ENCODE data around the gene AACS.
A peak's percentile ranks its signal among the peaks of the same experiment; 100 is the strongest.
"Not testable (repeated sequence)": the region's sequence is repeated elsewhere in the genome, so short reads cannot be mapped to it uniquely, and the experiment has no call there.

The AACS gene, protein sequence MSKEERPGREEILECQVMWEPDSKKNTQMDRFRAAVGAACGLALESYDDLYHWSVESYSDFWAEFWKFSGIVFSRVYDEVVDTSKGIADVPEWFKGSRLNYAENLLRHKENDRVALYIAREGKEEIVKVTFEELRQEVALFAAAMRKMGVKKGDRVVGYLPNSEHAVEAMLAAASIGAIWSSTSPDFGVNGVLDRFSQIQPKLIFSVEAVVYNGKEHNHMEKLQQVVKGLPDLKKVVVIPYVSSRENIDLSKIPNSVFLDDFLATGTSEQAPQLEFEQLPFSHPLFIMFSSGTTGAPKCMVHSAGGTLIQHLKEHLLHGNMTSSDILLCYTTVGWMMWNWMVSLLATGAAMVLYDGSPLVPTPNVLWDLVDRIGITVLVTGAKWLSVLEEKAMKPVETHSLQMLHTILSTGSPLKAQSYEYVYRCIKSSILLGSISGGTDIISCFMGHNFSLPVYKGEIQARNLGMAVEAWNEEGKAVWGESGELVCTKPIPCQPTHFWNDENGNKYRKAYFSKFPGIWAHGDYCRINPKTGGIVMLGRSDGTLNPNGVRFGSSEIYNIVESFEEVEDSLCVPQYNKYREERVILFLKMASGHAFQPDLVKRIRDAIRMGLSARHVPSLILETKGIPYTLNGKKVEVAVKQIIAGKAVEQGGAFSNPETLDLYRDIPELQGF

DNA sequence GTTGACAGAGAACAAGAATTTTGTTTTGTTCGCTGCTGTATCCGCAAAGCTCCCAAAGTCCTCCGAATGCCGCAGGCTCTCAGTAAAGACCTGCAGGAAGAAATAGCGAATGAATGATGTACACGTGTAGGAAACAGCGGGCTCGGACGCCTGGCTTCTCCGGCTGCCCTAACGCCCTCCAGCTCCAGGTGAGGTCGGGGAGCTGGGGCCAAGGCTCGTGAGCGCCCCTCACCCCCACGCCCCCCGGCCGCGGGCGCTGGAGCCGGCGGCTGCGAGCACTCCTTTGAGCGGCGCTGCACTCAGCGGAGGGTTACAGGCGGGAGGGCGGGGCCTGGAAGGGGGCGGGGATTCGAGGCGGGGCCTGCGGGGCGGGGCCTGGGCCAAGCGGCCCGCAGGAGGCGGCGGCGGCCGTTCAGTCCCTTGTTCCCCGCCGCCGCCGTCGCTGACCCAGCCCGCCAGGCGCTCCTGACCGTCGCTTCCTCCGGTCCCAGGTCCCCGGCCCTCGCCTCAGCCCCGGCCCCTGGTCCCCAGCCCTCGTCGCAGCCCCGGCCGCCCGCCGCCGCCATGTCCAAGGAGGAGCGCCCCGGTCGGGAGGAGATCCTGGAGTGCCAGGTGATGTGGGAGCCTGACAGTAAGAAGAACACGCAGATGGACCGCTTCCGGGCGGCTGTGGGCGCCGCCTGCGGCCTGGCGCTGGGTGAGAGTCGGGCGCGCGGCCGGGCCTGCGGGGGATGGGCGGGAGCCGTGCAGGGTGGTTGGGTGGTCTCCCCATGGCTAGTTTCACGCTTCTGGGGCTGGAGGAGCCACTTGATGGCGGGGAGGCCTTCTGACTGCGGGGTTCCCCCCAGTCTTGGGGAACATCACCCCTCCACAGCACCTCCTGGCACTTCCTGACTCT, at the start of gene AACS:
Gene AACS, plus strand, starts transcription at position 415 of the 898 bp plus-strand sequence. Its CDS starts 150 bp downstream, at position 565.
- peak; percentile 70 for DNase-seq

DNA sequence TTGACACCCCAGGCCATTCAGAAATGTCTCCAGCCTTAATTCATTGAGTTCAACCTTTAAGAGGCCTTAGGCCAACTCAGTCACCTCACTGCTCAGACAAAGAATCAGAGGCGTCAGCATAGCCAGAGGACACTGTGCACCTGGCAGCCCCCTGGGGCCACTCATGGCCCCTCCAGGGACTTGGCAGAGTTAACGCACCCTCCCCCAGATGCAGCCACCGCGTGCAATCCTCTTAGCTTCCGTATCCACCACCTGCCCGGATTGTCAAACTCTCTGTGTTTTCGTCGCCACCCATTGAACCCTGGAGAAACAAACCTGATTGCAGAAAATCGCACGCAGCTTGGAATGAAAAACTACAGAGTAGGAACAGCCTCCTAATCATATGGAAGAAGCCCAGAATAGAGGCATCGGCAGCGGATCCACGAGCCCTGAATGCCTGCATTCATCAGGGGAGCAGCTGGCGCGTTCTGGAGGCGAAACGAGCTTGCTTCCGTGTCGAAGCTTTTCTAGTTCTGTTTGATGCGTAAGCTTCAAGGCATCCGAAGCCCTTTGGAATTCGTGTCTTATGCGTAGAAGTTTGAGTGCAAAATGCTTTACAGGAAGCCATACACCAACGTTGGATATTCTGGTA, 49.4 kb upstream of the AACS start:
- DNase-seq, result no peak

DNA sequence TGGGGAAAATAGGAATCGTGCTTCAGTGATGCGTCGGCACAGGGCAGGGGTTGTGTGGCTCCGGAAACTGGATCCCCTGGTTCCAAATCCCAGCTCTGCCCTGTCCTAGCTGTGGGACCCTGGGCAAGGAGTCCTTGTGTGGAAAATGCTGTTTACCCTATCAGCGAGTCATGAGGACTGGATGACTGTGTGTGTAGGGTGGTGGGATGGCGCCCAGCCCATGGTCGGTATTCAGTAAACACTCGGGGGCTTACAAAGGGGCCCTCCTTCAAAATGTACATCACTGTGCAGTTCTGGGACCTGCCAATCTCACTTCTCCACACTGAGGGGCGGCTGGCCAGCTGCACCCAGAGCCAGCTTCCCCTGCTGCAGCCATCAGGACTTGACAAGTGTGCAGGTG, 47.4 kb upstream of the AACS start:
- no peak for DNase-seq

DNA sequence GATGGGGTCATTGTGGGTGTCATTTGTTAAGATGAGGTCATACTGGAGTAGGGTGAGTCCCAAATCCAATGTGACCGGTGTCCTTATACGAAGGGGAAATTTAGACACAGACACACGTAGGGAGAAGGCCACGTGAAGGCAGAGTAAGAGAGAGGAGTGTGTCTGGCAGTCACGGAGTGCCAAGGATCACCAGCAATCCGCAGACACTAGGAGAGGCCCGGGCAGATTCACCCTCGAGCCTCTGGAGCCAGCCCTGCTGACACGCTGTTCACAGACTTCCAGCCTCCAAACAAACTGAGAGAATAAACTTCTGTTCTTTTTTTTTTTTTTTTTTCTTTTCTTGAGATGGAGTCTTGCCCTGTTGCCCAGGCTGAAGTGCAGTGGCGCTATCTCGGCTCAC, 46.9 kb upstream of the AACS start:
- DNase-seq, result no peak

DNA sequence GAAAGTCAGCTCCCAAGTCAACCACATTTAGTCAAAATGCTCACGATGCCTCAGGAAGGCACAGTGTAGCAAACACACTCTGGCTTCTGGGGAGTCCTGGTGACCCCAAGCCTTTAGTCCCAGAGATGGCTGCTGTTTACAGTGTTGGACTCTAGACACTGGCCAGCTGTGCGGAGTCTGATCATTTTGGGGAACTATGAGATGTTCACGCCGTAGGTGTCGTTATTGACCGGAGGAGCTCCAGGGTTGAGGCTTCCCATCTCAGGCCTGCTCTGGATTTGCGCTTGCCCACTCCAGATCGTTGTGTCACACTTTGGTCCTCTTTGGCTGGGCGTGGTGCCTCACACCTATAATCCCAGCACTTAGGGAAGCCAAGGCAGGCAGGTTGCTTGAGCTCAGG, 44.1 kb upstream of the AACS start:
- DNase-seq, result no peak

DNA sequence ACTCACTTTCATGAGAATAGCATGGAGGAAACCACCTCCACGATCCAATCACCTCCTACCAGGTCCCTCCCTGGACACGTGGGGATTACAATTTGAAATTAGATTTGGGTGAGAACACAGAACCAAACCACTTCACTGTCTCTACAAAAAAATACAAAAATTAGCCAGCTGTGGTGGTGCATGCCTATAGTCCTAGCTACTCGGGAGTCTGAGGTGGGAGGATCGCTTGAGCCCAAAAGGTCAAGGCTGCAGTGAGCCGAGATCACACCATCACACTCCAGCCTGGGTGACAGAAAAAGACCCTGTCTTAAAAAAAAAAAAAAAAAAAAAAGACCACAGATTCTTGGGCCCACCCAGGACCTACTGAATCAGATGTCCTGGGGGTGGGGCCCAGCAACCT, 43.5 kb upstream of the AACS start:
- DNase-seq, result no peak

DNA sequence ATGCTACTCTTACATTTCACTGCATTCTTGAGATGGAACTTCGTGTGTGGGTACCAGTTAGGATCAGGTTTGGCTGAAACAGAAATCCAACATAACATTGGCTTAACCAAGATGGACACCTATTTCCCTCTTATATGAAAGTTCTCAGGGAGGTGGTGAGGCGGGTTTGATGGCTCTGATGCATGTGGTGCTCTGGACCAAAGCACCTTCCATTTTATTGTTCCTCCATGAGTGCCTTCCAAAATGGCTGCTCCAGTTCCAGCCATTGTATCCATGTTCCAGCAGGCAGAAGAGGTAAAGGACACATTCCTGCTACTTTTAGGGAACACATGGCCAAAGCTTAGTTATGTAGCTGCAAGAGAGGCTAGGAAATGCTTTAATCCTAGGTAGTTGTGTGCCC, 42.2 kb upstream of the AACS start:
- no peak for DNase-seq

DNA sequence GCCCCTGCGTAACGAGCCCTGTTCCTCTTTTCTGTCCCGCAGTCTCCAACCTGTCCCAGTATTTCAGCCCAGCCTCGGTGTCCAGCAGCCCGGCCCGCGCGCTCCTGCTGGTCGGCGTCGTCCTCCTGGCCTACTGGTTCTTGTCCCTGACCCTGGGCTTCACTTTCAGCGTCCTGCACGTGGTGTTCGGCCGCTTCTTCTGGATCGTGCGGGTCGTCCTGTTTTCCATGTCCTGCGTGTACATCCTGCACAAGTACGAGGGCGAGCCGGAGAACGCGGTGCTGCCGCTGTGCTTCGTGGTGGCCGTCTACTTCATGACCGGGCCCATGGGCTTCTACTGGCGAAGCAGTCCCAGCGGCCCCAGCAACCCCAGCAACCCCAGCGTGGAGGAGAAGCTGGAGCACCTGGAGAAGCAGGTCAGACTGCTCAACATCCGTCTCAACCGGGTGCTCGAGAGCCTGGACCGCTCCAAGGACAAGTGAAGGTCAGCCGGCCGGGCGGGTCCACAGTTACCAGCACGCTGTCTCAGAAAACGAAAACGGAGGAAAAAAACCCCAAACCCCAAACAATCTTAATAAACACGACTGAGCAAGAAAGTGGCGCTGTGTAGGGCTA, 40.2 kb upstream of the AACS start:
- no peak for DNase-seq

DNA sequence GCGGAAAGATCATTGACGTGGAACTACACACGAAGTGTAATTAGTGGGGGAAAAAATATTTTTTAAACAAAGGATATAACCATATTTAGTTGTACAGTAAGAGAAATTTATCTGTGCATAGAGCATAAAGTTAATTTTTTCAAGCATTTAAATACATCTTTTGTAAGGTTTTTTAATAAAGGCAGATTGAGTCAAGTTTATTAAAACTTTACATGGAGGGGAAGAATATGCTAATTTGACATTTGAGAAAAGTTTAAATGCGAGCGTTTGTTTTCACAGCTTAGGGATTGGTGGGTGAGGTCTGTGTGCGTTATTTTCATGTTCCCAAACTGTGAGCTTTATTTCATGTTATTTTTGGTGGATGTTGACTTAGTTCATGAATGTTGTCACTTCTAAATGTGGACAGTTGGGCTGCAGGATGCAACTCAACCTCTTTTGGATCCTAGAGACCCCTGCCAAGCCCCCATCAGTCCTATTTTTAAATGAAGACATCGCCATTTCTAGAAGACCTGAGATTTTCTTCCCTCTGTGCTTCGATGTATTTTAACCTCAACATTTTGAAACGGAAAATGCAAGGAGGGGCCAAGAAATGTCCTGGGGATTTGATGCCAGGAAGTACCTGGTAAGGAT, 39.5 kb upstream of the AACS start:
- no peak for DNase-seq

DNA sequence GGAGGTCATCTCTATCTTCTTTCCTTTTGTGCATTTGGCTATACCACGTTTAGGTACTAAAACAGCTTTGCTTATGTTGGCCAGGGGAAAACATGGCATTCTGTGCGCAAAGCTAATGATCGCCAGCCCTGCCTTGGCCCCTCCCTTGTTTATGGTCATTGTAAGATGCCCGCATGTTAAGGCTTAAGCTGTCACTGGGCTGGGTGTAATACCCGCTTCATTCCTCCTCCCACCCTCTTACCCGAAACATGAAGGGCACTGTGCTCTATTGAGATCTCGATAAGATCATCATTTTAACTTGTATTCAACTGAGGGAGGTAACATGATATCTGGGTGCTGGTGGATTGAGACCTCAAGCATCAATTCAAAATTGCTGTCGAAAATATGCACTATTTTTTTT, 37.1 kb upstream of the AACS start:
- no peak for DNase-seq

DNA sequence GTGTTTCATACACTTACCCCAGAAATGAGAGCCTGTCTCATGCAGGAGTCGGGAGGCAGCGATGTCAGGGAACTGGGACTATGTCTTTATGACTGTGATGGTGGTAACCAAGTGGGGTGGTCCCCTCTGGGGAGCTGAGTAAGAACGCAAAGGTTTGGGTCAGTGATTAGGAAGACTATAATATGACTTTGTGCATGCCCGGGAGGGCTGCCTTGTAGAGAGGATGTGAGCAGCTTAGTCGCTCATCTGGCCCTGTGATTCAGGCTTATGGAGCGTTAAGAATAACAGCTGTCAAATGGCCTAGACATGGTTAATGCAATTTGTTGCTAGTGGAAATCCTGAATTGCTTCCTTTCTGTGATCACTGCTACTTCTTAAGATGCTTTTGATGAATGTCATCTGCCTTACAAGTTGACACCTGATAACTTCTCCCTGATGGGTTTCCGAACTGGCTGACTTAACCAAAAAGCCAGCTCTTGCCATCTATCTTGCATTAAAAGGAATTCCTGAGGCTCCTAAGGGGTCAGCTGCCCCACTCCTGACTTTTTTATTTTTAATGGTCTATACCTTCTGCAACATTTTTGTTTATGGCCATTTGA, 35.4 kb upstream of the AACS start:
- DNase-seq, result no peak

DNA sequence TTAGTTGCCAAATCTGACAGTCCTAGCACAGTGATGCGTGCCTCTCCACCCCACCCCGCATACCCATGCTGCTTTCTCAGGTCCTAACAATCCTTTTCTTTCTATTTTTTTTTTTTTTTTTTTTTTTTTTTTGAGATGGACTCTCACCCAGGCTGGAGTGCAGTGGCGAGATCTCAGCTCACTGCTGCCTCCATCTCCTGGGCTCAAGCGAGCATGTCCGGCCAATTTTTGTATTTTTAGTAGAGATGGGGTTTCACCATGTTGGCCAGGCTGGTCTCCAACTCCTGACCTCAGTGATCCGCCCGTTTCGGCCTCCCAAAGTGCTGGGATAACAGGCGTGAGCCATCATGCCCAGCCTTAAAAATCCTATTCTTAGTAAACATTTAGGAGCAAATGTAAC, 33.8 kb upstream of the AACS start:
- DNase-seq, result not testable (repeated sequence)

DNA sequence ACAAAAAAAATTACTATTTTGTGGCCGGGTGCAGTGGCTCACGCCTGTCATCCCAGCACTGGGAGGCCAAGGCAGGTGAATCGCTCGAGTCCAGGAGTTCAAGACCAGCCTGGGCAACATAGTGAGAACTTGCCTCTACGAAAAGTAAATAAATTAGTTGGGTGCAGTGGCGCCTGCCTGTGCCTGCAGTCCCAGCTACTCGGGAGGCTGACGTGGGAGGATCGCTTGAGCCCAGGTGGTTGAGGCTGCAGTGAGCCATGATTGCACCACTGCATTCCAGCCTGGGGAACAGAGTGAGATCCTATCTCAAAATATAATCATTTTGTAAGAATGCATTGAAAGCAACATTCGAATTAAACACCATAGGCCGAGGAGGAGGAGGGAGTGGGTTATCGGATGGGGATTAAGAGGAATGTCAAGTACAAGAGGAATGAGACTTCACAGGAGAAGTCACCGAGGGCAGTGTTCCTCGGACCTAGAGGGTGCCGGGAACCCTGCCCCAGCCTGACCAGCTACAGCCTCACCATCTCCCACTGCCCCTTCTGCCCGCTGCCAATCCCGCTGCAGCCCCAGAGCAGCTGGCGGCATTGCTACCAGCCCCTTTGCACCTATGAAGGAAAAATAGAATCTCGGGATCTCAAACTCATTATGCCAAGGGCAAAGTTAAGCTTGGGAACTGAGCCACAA, 32.6 kb upstream of the AACS start:
- no peak for DNase-seq

DNA sequence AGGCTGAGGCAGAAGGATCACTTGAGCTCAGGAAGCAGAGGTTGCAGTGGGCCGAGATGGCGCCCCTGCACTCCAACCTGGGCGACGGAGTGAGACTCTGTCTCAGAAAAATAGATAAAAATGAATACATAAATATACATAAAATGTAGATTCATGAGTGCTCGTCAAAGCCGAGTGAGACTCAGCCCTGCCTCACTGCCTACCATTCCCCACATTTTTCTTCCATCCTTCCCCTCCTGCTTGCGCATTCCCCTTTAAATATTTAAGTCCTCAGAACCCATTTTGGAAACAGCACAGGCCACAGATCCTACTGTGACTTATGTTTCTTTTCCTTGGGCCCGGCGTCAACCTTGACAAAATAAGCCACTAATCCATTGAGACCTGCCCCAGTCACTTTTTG, 31.9 kb upstream of the AACS start:
- no peak for DNase-seq

DNA sequence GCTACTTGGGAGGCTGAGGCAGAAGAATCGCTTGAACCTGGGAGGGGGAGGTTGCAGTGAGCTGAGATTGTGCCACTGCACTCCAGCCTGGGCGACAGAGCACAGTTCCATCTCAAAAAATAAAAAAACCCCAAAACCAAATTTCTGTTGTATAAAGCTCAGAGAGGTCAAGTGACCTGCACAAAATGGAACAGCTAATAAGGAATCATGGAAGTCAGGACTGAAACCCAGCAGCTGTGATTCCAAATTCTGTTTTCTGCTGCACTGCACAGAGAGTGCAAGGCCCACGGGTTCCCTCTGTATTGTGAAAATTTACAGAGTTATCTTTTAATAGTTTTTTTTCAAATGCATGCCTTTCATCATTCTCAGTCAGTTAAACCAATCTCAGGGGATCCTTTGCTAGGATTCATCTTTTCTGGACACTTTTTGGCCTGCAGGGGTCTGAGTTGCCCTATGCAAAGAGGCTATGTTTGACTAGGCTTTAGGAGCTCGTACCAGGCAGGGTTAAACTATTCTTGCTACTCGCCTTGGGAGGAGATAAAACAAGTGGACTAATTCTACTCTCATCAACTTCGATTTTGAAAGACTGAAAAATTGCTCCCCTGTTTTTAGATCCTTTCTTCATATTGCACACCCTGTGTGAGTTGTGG, 26.1 kb upstream of the AACS start:
- DNase-seq, result no peak

DNA sequence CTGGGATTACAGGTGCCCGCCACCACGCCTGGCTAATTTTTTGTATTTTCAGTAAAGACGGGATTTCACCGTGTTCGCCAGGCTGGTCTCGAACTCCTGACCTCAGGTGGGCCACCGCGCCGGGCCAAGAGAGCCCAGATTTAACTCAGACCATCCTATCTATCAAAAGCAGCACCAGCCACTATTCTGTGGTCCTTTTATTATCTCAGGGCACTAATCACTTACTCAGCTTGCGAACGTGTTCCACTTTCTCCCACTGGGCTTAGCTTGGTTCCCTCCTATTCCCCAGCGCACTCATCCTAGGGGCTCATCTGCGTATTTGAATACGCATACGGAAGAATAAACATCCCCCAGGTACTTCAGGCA, 16.2 kb upstream of the AACS start:
- DNase-seq, result no peak

DNA sequence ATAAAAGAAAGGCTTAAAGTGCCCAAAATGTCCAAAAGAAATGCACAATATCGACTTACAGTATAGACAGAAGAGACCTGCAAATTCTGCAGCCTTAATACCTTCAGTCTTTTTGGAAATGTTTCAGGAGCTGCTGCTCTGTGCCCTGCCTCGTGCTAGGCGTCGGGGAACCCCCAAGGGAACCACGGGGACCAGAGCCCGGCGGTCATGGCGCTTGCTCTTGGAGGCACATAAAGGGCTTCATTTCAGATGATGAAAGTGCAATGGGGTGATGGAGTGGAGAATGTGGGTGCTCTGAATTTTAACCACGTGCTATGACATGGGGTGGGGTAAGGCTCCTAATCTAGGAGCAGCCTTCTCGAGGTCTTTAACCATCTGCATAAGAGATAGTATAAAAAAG, 14.8 kb upstream of the AACS start:
- DNase-seq, result no peak

DNA sequence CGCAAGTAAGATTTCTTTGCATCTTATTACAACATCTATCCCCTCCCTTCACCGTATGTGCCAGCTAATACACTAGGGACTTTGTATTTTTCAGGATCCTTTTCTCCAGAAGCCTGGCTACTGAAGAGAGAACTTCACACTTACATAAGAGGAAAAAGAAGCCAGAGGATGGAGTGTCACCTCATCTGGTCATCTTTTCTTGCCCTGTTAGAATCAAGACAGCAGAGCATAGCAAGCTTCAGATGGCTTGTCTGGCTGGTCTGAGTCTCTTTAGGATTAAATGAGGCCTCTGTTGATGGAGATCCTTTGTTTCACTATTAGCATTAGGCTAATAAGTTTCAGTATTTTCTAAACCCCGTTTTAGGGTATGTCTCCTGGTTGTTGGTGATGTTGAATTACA, 14.4 kb upstream of the AACS start:
- DNase-seq, result no peak

DNA sequence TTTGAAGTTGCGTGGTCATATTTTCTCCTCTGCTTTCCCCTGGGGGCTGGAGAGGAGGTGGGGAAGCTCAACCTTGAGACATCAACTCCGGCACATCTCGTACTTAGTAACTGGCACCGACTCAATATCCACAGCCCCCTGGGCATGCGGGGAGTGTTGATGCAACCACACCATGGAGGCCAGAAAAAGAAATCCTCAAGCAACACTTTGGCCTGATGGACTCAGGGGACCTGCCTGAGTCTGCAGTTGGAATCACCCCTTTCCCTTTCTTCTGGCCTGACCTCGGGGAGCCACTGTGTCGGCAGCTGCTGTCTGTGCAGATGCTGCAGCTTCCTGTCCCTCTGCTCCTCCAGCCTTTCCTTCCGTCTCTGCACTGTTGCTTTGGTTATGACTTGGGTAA, 11.4 kb upstream of the AACS start:
- DNase-seq, result no peak

DNA sequence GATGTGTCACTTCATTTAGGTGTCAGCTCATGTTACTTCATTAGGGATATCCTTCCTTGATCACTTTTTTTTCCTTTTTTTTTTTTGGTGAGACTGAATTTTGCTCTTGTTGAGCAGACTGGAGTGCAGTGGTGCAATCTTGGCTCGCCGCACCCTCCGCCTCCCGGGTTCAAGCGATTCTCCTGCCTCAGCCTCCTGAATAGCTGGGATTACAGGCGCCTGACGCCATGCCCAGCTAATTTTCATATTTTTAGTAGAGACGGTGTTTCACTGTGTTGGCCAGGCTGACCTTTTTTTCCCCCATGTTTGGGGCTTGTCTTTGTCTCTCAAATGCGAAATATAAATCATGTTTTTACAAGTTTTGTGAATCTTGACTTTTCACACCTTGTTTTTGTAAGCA, 9.6 kb upstream of the AACS start:
- DNase-seq, result no peak

DNA sequence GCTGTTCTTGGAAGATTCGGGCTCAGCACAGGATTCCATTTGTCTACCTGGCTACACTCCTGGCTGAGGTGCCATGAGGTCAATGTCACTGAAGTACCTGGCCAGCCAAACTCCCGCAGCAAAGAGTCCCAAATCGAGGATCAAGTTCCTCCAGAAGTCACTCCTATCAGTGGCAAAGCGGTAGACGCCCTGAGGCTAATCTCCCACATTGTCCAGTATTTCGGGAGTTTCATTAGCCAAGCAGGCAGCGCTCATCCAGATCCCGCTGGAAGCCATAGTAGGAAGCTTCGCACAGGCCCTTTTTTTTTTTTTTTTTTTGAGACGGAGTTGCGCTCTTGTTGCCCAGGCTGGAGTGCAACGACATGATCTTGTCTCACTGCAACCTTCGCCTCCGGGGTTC, 8.9 kb upstream of the AACS start:
- DNase-seq, result no peak

All from stimulated activated naive CD4-positive, alpha-beta T cell treated with Interleukin-2 at 50 U/mL for 16 hours (primary cell).